ENCODE measurements around the gene GPR132.

DNA sequence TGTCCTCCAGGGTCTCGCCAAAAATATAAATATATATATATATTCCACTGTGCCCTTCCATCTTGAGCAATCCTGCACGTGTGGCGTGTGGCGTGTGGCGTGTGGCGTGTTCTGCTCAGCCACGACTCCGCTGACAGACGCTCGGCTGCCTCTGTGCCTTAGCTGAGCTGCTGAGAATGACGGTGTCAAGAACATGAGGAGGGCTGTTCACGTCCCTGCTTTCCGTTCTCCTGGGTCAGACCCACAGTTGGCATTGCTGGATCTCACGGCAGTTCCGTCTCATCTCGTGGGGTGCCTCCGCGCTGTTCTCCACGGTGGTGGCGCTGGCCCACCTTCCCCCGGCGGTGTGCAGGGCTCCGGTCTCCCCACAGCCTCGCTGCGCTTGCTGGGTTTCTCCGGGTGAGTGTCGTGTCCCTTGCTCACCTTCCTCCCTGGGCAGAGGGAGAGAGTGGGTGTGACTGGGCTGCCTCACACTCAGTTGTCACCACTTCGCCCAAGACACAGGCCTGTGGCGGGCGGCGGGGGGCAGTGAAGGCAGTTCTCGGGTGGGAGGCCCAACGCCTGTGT, 9.4 kb downstream of the GPR132 start:
- no peak for TF ChIP-seq POLR2AphosphoS5 (IDR thresholded peaks at IDR 0.05)
- TF ChIP-seq, protein P1, sequence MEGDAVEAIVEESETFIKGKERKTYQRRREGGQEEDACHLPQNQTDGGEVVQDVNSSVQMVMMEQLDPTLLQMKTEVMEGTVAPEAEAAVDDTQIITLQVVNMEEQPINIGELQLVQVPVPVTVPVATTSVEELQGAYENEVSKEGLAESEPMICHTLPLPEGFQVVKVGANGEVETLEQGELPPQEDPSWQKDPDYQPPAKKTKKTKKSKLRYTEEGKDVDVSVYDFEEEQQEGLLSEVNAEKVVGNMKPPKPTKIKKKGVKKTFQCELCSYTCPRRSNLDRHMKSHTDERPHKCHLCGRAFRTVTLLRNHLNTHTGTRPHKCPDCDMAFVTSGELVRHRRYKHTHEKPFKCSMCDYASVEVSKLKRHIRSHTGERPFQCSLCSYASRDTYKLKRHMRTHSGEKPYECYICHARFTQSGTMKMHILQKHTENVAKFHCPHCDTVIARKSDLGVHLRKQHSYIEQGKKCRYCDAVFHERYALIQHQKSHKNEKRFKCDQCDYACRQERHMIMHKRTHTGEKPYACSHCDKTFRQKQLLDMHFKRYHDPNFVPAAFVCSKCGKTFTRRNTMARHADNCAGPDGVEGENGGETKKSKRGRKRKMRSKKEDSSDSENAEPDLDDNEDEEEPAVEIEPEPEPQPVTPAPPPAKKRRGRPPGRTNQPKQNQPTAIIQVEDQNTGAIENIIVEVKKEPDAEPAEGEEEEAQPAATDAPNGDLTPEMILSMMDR (IDR thresholded peaks at IDR 0.05): no peak

All from breast epithelium (tissue), 3 donors.